Lung (tissue), 12 donors: ENCODE measurements around the gene BBS1. TPM values are rescaled to one million over a fixed set of nuclear protein-coding genes. Genes with fewer than 3 reads are reported as not detected.

Source experiments
- ATAC-seq: fragments of 200-7000 bp; cut with Tn5 transposase; one replicate; pipeline ENCODE4 v1.9.1; 2020; ENCODE audit warnings: moderate number of reproducible peaks; ENCODE audit not compliant: insufficient read depth, low FRiP score
- DNase-seq, 3 donors: peaks; one replicate each; pipeline ENCODE4 v3.0.0-alpha.2; 2013 to 2017
- H3K27ac ChIP-seq, 2 donors: one replicate each; pipeline ENCODE4 v1.5.1; 2013; ENCODE audit warnings: mild to moderate bottlenecking in 2 of 2, moderate library complexity in 2 of 2, control low read depth in 1 of 2, inconsistent platforms in 1 of 2, low read depth in 1 of 2, low read length in 1 of 2
- H3K27me3 ChIP-seq, 3 donors: one replicate each; pipeline ENCODE4 v1.5.1; 2013; ENCODE audit warnings: low read length in 2 of 3; ENCODE audit not compliant: control insufficient read depth in 3 of 3, insufficient read depth in 3 of 3
- H3K36me3 ChIP-seq, 4 donors: one replicate each; pipeline ENCODE4 v1.5.1; 2013; ENCODE audit warnings: low read length in 4 of 4, mild to moderate bottlenecking in 1 of 4, moderate library complexity in 1 of 4; ENCODE audit not compliant: control insufficient read depth in 4 of 4, insufficient read depth in 4 of 4
- H3K4me1 ChIP-seq, 5 donors: one replicate each; pipeline ENCODE4 v1.5.1; 2013; ENCODE audit warnings: low read length in 5 of 5, mild to moderate bottlenecking in 2 of 5, moderate library complexity in 1 of 5; ENCODE audit not compliant: control insufficient read depth in 5 of 5, insufficient read depth in 5 of 5
- H3K4me3 ChIP-seq: one replicate; pipeline ENCODE4 v1.5.1; 2013; ENCODE audit warnings: mild to moderate bottlenecking, control low read depth, moderate library complexity
- H3K9ac ChIP-seq, 2 donors: one replicate each; pipeline ENCODE4 v1.5.1; 2013; ENCODE audit warnings: low read length in 2 of 2, control low read depth in 1 of 2; ENCODE audit not compliant: insufficient read depth in 1 of 2
- H3K9me3 ChIP-seq, 4 donors: one replicate each; pipeline ENCODE4 v1.5.1; 2013; ENCODE audit warnings: low read length in 3 of 4, mild to moderate bottlenecking in 1 of 4, moderate library complexity in 1 of 4; ENCODE audit not compliant: control insufficient read depth in 4 of 4, insufficient read depth in 3 of 4
- CTCF ChIP-seq: IDR thresholded peaks from 2 replicates; pipeline ENCODE4 v1.5.1; 2012; ENCODE audit warnings: mild to moderate bottlenecking; ENCODE audit errors: control extremely low read depth, extremely low read depth
- WGBS, 2 donors: extraction: QIAGEN DNeasy Blood & Tissue Kit; methylation state at CpG; one replicate each; pipeline ENCODE4 v1.1.7; 2013; 5-methylcytosine and 5-hydroxymethylcytosine counted together
- polyA plus RNA-seq, 2 donors: library from polyadenylated mRNA; stranded (reverse); fragments of 200-250 nt; gene quantifications; one replicate each; pipeline ENCODE4 v1.2.1, GENCODE V29; 2013
- total RNA-seq, 2 donors: library from RNA; depleted of rRNA in 1 of 2; stranded (reverse); fragments of >200 nt in 1 of 2; gene quantifications; one replicate each; pipeline ENCODE4 v1.2.1, GENCODE V29; 2014 to 2021
- donor health status: control.
- donor health status: control.
- donor health status: Bipolar disorder and iron deficiency.
- donor health status: healthy.
- donor health status: DM: yes; HTN: yes; CAD: no.

BBS1 gene
- total and polyA plus RNA-seq, 4 donors: 12.5 to 75.6 (median 29.3) TPM

GRCh38 chr11:66478729-66479393 lies 31.6 kb upstream of the BBS1 start:
- ATAC-seq (no peak), DNase-seq (peak in 1 of 3 donors; percentile 25)
- H3K4me1 ChIP-seq: peaks cover 0 to 11% (median 4%) of the 10 kb centered on the region in 5 donors
- no peaks in the 10 kb centered on the region for H3K27me3 ChIP-seq
- peak overlapping the region; percentile 79 to 95 for H3K27ac ChIP-seq
- H3K4me3 ChIP-seq: no peak overlapping the region
- peak; percentile 34 for TF ChIP-seq CTCF
- no peaks in the 10 kb centered on the region for H3K9me3 ChIP-seq
- peak overlapping the region; percentile 79 to 85 for H3K9ac ChIP-seq
- peaks cover 0 to 11% (median 1%) of the 10 kb centered on the region in 4 donors for H3K36me3 ChIP-seq
- 51% methylated on average over 8 of the region's 8 CpGs for WGBS, 2 donors

GRCh38 chr11:66479394-66480116 lies 30.9 kb upstream of the BBS1 start:
- no peak for TF ChIP-seq CTCF
- Histone ChIP-seq H3K9me3 (no peaks in the 10 kb centered on the region), H3K36me3 (peaks cover 0 to 9% (median 0%) of the 10 kb centered on the region in 4 donors), H3K9ac (peak overlapping the region; percentile 79 to 85), H3K27ac (peak overlapping the region; percentile 79 to 95), H3K4me1 (peaks cover 0 to 11% (median 4%) of the 10 kb centered on the region in 5 donors), H3K4me3 (peak overlapping the region; percentile 73), H3K27me3 (no peaks in the 10 kb centered on the region)
- ATAC-seq (peak; percentile 28), DNase-seq (peak; percentile 33 to 57 (median 46))
- 2 to 3% methylated on average over 34 of the region's 34 CpGs for WGBS, 2 donors

GRCh38 chr11:66480117-66480938 lies 30.1 kb upstream of the BBS1 start, which contains the start of gene DPP3:
Gene DPP3 (plus strand): TSS chr11:66480434. CDS start chr11:66482201, 1,767 bp downstream.
- Histone ChIP-seq H3K4me3 (peak within 1 kb of the TSS; percentile 73), H3K4me1 (peaks cover 0 to 11% (median 4%) of the 10 kb centered on the region in 5 donors), H3K9me3 (no peaks in the 10 kb centered on the region), H3K27me3 (no peaks in the 10 kb centered on the region), H3K9ac (peak within 1 kb of the TSS; percentile 79 to 85), H3K36me3 (peaks cover 0 to 9% (median 0%) of the 10 kb centered on the region in 4 donors), H3K27ac (peak within 1 kb of the TSS; percentile 79 to 95)
- ATAC-seq (peak; percentile 94), DNase-seq (peak; percentile 98)
- 1 to 2% methylated on average over 62 of the region's 62 CpGs for WGBS, 2 donors
- TF ChIP-seq CTCF: no peak
